Liver (tissue), 3 donors: ENCODE results near the gene GRIN2A.

Experiments
- ATF3 ChIP-seq: IDR thresholded peaks from 2 replicates; pipeline ENCODE4 v1.6.1; 2016; ENCODE audit warnings: antibody characterized with exemption
- CTCF ChIP-seq: fragments of 150-350 bp; IDR thresholded peaks from 2 replicates; pipeline ENCODE4 v1.5.1; 2017; ENCODE audit warnings: improper control_type of control experiment, low read depth, low read length; ENCODE audit not compliant: missing input control
- EGR1 ChIP-seq, 2 donors: IDR thresholded peaks; 2 replicates each; pipeline ENCODE4 v1.6.1; 2016 to 2018; ENCODE audit warnings: antibody characterized with exemption in 2 of 2, low read depth in 2 of 2
- HNF4A ChIP-seq, 2 donors: conservative IDR thresholded peaks; 2 replicates each; pipeline ENCODE4 v1.6.1; 2016; ENCODE audit warnings: antibody characterized with exemption in 2 of 2, mild to moderate bottlenecking in 2 of 2
- HNF4G ChIP-seq: IDR thresholded peaks from 2 replicates; pipeline ENCODE4 v1.6.1; 2016; ENCODE audit warnings: antibody characterized with exemption
- JUND ChIP-seq, 2 donors: IDR thresholded peaks; 2 replicates each; pipeline ENCODE4 v1.6.1; 2016; ENCODE audit warnings: antibody characterized with exemption in 2 of 2
- RAD21 ChIP-seq, 2 donors: IDR thresholded peaks; 2 replicates each; pipeline ENCODE4 v1.6.1; 2016; ENCODE audit warnings: antibody characterized with exemption in 2 of 2, mild to moderate bottlenecking in 2 of 2
- REST ChIP-seq: IDR thresholded peaks from 2 replicates; pipeline ENCODE4 v1.6.1; 2016; ENCODE audit warnings: antibody characterized with exemption, mild to moderate bottlenecking
- SP1 ChIP-seq: IDR thresholded peaks from 2 replicates; pipeline ENCODE4 v1.6.1; 2018; ENCODE audit warnings: antibody characterized with exemption, mild to moderate bottlenecking
- TAF1 ChIP-seq: conservative IDR thresholded peaks from 2 replicates; pipeline ENCODE4 v1.6.1; 2016; ENCODE audit warnings: antibody characterized with exemption, mild to moderate bottlenecking
- ZBTB33 ChIP-seq: IDR thresholded peaks from 2 replicates; pipeline ENCODE4 v1.6.1; 2016; ENCODE audit warnings: antibody characterized with exemption
- donor health status: healthy.
- donor health status: healthy.

GRCh38 chr16:10128397-10129258 is 53.6 kb downstream of the GRIN2A start:
- TF ChIP-seq CTCF (no peak), RAD21 (IDR thresholded peaks at IDR 0.05) (no peak), JUND (IDR thresholded peaks at IDR 0.05) (no peak), HNF4A (conservative IDR thresholded peaks at IDR 0.05) (no peak), ATF3 (no peak), HNF4G (no peak), REST (no peak), EGR1 (IDR thresholded peaks at IDR 0.05; ENCODE audit: low read depth in 2 of 2) (no peak), SP1 (no peak), TAF1 (no peak), ZBTB33 (no peak)
